GM20431 (cell line): Measurements from ENCODE around the gene THSD4.
"Not testable (repeated sequence)": the region's sequence is repeated elsewhere in the genome, so short reads cannot be mapped to it uniquely, and the experiment has no call there.

Source experiments
- in situ Hi-C: fragments of 300-500 bp; cut with MseI, MboI; formaldehyde crosslinking; loops from one replicate; pipeline ENCODE4 v1.15.0; 2020; ENCODE audit warnings: low sequenced_read_pairs; ENCODE audit not compliant: unreplicated experiment

THSD4 gene

DNA sequence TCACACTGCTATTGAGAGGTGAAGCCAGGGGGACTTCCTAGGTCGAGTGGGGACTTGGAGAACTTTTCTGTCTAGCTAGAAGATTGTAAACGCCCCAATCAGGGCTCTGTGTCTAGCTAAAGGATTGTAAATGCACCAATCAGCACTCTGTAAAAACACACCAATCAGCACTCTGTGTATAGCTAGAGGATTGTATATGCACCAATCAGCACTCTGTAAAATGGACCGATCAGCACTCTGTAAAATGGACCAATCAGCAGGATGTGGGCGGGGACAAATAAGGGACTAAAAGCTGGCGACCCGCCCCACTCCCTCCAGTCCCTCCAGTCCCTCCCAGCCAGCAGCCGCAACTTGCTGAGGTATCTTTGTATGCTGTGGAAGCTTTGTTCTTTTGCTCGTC is 98.7 kb downstream of the THSD4 start:
- in situ Hi-C loops: not testable (repeated sequence)

DNA sequence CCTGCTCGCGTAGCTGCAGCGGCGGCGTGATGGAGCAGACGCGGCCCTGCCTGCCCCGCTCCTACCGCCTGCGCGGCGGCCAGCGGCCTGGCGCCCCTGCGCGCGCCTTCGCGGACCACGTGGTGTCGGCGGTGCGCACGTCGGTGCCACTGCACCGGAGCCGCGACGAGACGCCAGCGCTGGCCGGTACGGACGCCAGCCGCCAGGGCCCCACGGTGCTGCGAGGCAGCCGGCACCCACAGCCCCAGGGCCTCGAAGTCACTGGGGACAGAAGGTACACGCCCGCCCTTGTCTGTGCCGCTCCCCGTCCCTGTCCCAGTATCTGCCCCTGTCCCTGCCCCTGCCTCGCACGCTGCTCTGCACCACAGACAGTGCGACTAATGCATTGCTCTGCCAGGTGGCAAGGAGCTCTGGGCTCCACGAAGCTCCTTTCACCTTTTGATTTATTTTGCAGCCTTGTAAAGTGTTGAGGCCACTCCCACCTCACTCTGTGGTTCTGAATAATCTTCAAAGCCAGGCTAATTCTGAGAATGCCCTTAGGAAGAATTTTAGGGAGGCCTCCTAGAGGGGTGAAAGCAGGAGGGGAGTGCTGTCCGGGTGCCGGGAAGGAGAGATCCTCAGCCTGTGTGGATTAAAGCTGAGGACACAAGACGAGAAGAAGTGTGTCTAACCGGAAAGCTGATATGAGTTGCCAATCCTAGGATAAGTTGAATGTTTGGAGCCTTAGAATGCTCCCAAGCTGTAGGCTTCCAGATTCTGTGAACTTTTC is 100.0 kb downstream of the THSD4 start:
- in situ Hi-C loops: no loop called here

DNA sequence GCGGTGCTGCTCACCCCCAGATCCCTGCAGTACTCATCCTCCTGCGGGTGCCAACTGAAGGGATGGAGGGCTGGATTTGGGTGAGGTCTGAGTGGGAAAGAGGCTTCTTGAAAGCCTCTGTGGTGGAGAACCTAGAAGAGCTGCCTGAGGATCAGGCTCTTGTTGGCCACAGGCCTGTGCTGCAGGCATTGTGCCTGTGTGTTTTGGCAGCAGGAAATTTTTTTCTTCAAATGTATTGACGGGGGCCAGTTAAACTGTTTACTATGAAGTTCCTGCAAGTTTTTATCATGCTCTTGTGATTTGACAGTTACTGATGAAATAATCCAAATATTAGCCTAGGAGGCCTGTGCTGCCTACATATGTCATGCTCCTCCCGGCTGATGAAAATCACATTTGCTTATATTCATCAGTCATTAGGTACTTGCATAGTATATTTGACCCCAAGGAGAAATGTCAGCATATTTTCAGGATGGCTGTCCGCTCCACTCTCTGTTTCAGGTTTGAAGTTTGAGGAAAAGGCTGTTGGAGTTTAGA is 103.1 kb downstream of the THSD4 start:
- in situ Hi-C loops: no loop called here

DNA sequence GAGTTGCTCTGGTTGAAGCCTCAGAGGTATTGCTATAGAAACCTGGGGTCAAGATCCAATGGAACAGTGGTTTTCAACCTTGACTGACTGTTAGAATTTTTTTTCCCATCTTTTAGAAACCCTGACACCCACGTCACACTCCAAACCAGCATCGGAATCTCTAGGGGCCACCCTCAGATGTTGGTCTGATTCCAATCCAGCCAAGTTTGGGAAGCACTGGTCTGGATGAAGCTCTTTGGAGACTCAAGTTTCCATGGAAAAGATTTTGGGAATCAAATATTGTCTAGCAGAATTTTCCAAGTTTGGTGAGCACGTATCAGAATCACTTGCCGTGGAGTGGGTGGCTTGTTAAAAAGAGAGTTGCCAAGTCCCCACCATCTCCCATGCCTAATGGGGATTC is 103.8 kb downstream of the THSD4 start:
- in situ Hi-C loops: no loop called here

DNA sequence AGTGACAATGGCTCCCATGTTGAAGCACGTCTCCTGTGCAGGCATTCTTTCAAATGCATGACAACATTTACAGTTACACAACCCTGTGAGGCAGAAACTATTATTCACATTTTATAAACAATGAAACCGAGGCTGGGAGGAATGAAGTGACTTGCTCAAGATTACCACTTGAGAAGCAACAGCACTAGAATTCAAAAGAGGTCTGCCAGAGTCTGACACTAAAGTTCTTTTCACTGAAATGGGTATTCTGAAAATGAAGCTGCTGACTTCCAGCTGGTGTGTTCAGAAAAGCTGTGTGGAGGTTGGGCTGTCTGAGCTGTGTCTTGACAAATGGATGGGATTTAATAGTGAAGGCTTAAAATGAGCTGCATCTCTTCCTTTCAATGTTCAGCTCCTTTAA is 104.4 kb downstream of the THSD4 start:
- in situ Hi-C loops: no loop called here

DNA sequence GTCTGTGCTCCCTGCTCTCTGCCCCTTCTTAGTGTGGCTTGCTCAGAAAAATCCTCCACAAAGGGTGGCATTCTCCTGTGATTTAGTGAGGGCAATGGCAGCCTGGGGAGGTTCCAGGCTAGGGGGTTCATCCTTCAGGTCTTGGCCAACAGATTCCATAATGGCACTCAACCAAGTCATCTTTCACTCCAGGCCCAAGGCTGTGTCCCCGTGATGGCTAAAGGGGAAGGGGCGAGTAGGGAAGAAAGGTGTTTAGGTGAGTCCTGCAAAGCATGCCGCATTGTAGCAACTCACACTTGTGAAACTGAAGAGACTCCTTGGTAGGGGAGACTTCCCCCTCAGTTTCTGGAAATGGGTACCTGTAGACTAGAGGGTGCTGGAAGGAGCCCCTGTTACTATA is 105.6 kb downstream of the THSD4 start:
- in situ Hi-C loops: no loop called here

GRCh38 chr15:71221417-71221816 is 106.1 kb downstream of the THSD4 start:
- in situ Hi-C loops: no loop called here

DNA sequence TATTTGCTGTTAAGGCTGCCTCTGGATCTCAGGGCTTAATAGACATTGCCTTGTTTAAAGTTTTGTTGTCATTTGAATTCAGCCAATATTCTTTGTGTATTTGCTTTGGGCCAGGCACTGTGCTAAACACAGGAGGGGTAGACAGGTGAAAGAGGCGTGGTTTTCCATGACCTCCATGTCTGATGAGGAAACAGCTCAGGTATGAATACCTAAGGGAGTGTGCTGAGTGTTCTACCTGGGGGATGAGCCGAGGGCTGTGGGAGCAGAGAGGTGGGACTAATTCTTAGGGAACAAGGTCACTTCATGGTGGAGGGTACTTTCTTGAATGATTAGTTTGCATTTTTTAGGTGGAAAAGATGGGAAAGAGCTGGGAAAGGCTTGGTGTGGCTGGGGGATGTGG is 108.2 kb downstream of the THSD4 start:
- in situ Hi-C loops: no loop called here

DNA sequence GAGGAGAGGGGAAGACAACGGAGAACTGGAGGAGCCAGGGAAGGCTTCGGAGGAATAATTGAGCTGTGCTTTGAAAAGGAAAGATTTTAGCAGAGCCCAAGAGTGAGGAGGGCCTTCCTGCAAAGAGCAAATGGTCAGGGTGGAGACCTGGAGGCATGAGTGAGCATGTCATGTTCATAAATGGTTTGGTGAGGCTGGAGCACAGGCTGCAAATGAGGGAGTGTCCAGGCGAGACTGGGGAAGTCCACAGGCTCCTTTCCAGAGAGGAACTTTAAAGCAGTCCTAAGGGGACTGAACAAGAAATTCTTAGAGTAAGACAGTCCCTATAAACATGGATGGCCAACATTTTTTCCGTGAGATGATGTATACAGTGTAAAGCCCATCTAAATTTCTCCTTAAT is 108.8 kb downstream of the THSD4 start:
- in situ Hi-C loops: no loop called here

GRCh38 chr15:71225851-71226250 is 110.6 kb downstream of the THSD4 start:
- in situ Hi-C loops: no loop called here

DNA sequence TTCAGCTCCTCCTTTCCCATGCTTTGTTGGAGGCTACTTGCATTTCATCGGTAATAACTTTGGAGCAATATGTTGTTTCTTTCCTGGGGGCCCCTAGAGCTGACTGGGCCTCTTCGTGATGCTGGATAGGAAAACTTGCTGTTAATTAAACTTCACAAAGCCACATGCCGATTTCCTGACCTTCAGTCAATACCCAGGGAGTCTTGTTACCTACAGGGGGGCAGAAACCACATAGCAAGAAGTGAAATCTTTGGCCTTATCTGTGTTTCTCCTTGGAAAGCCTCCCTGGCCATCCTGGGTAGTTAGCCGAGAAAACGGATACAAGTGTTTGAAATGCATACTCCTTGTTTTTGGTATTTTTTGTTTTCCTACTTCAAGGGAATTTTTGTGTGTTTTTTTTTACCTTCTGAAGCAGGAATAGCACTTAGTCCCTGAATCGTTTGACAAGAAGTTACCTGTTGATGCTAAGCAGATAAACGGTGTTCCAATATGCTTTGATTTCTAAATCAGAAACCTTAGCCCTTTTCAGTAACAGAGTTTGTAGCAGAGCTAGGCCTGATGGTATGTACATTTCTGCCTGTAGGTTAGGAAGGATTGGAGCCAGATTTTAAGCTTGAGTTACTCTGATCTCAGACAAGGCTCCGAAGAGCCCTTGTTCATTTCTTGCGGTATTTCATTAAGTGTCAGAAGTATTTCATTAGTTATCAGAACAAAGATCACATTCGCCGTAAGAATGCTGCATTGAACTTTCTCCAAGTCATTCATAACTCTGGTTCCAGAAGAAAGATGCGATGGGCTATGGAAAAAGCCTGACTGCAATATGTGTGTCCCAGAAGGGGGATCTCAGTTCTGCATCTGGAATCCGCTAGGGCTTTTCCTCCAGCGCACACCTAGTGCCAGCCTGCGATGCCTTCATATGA is 111.5 kb downstream of the THSD4 start:
- in situ Hi-C loops: no loop called here

- in situ Hi-C loops: no loop called here
Observed at GRCh38 chr15:71228403-71228802, 113.1 kb downstream of the THSD4 start.

DNA sequence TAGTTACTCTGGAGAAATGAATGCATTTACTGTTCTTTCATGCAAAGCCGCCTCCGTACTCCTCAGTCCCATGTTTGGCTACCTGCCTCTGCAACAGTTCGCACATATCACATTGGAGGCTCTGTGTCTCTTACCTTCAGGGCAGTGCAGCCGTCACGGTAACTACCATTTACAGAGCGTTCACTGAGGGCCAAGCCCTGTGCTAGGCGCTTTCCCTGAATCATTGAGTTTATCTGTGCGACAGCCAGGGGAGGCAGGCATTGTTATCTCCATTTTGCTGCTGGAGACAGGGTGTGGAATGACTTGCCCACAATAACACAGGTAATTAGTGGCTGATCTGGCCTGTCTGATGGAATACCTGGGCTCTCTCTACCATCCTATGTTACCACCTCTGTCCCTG is 115.0 kb downstream of the THSD4 start:
- in situ Hi-C loops: no loop called here

- in situ Hi-C loops: no loop called here
Observed at GRCh38 chr15:71231758-71232157, 116.5 kb downstream of the THSD4 start.

- in situ Hi-C loops: no loop called here
Observed at GRCh38 chr15:71232411-71232810, 117.1 kb downstream of the THSD4 start.

DNA sequence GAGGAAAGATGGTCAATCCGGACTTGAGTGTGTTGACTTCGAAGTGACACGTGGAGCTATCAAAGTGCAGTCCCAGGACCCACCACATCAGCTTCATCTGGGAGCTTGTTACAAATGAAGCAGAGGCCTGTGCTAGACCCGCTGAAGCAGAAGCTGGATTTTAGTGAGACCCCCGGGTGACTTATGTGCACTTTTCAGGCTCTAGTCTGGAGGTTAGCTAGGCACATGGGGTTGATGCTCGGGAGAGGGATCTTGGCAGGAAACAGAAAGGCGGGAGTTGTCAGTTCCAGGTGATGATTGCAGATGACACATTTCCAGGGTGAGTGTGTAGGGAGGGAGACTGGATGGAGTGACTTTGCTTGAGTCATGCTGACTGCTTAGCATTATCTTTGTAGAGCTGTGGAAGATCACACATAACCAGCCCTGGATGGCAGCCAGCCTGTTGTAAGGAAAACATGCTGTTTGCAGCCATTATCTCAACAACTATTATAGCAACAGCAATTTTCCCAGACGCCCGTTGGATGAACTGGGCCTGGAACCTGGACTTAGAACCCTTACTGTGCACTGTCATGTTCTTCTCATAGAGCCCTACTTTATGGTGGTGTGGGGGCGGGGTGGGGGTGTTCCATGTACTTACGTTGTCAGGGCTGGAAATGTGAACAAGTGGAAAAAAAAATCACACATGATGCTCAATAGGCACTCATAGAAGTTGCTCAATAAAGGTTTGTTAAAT is 122.4 kb downstream of the THSD4 start:
- in situ Hi-C loops: no loop called here

GRCh38 chr15:71238926-71239325 is 123.7 kb downstream of the THSD4 start:
- in situ Hi-C loops: no loop called here

- in situ Hi-C loops: no loop called here
Observed at GRCh38 chr15:71239592-71240364, 124.5 kb downstream of the THSD4 start.

DNA sequence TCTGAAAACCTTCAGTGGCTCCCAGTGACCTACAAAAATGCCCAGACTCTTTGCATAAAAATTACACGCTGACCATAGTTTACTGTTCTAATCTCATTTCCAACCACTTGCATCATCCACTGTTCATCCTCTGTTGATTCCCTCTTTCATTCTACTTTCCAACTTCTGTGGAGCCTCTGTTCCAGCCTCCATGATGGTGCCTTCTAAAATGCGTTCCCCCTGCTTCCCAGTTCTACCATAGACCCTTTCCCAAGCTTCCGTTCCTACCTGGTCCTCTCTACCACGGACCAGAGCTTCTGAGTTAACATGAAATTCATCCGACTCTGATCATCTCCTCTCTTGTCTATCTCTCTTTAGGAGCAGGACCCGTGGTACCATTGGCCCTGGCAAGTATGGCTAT is 127.0 kb downstream of the THSD4 start:
- in situ Hi-C loops: no loop called here

GRCh38 chr15:71244250-71244649 is 129.0 kb downstream of the THSD4 start:
- in situ Hi-C loops: no loop called here
